ENCODE data around the gene AFF3. TPM values are rescaled to one million over a fixed set of nuclear protein-coding genes. Genes with fewer than 3 reads are reported as not detected.
"Not testable (repeated sequence)": the region's sequence is repeated elsewhere in the genome, so short reads cannot be mapped to it uniquely, and the experiment has no call there.

Gene AFF3
- total RNA-seq, 4 donors from 2014 or later, result 2.1 to 7.3 (median 3.5) TPM

DNA sequence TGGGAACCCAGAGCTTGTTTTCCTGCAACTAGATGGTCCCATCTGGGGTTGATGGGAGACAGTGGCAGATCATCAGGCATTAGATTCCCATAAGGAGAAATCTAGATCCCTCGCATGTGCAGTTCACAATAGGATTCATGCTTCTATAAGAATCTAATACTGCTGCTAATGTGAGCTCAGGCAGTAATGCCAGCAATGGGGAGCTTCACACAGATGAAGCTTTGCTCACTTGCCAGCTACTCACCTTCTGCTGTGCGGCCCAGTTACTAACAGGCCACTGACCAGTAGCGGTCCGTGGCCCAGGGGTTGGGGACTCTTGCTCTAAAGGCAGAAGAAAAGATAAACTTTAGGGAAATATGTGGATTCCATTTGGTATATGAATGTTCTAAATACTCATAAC, 192.9 kb downstream of the AFF3 start:
- DNase-seq (ENCODE audit: low spot score in 2 of 2), result no peak
- TF ChIP-seq CTCF (IDR thresholded peaks at IDR 0.05) (no peak), POLR2A (IDR thresholded peaks at IDR 0.05) (no peak)
- intact Hi-C loops (cut with DNase I; ENCODE audit: low total_unique reads), result no loop called here
- WGBS, 2 donors, result 94 to 98% methylated on average over 4 of the region's 4 CpGs
- no peak overlapping the region for H3K4me3 ChIP-seq (ENCODE audit: low read depth, poor library complexity, severe bottlenecking)

- no peak overlapping the region for H3K4me3 ChIP-seq (ENCODE audit: low read depth, poor library complexity, severe bottlenecking)
- TF ChIP-seq CTCF (IDR thresholded peaks at IDR 0.05) (no peak), POLR2A (IDR thresholded peaks at IDR 0.05) (no peak)
- WGBS, 2 donors, result 89 to 93% methylated on average over 5 of the region's 5 CpGs
- DNase-seq (ENCODE audit: low spot score in 2 of 2), result no peak
- intact Hi-C loops (cut with DNase I; ENCODE audit: low total_unique reads), result no loop called here
Measured at GRCh38 chr2:99948010-99948409, 194.4 kb downstream of the AFF3 start.

DNA sequence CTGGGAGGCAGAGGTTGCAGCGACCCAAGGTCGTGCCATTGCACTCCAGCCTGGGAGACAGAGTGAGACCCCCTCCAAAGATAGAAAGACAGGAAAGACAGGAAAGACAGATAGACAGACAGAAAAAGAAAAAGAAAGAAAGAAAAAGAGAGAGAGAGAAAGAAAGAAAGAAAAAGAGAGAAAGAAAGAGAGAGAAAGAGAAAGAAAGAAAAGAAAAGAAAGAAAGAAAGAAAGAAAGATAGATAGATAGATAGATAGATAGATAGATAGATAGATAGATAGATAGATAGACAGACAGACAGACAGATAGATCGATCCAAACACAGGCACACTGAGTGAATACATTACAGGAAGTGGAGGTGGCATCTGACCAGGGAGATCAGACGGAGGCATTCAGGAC, 195.0 kb downstream of the AFF3 start:
- 89 to 92% methylated on average over 4 of the region's 4 CpGs for WGBS, 2 donors
- DNase-seq (ENCODE audit: low spot score in 2 of 2); intact Hi-C loops (cut with DNase I; ENCODE audit: low total_unique reads); H3K4me3 ChIP-seq (ENCODE audit: low read depth, poor library complexity, severe bottlenecking): not testable (repeated sequence)

DNA sequence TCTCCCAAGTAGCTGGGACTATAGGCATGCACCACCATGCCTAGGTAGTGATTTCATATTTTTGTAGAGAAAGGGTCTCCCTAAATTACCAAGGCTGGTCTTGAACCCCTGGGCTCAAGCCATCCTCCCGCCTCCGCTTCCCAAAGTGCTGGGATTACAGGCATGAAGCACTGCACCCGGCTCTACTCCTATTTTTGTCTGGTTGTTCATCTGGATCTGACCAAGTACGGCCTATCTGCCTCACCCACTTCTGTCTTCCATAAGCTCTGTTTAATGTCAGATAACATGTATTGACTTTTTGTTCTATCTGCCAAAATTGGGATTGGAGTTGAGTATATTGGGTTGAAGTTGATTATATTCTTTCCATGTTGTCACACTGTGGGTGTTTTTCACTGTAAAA, 198.4 kb downstream of the AFF3 start:
- TF ChIP-seq POLR2A (IDR thresholded peaks at IDR 0.05) (no peak), CTCF (IDR thresholded peaks at IDR 0.05) (no peak)
- H3K4me3 ChIP-seq (ENCODE audit: low read depth, poor library complexity, severe bottlenecking), result no peak overlapping the region
- 95% methylated on average over 4 of the region's 4 CpGs for WGBS, 2 donors
- no peak for DNase-seq (ENCODE audit: low spot score in 2 of 2)
- intact Hi-C loops (cut with DNase I; ENCODE audit: low total_unique reads), result no loop called here

GRCh38 chr2:99942561-99943347, 199.6 kb downstream of the AFF3 start:
- no peak for DNase-seq (ENCODE audit: low spot score in 2 of 2)
- no peak overlapping the region for H3K4me3 ChIP-seq (ENCODE audit: low read depth, poor library complexity, severe bottlenecking)
- intact Hi-C loops (cut with DNase I; ENCODE audit: low total_unique reads), result no loop called here
- TF ChIP-seq POLR2A (IDR thresholded peaks at IDR 0.05) (no peak), CTCF (IDR thresholded peaks at IDR 0.05) (no peak)
- 91 to 92% methylated on average over 6 of the region's 6 CpGs for WGBS, 2 donors

- 69 to 72% methylated on average over 7 of the region's 7 CpGs for WGBS, 2 donors
Measured at GRCh38 chr2:99940963-99941362, 201.4 kb downstream of the AFF3 start.

More at GRCh38 chr2:99940963-99941362, 201.4 kb downstream of the AFF3 start:
- intact Hi-C loops (cut with DNase I; ENCODE audit: low total_unique reads), result no loop called here
- no peak overlapping the region for H3K4me3 ChIP-seq (ENCODE audit: low read depth, poor library complexity, severe bottlenecking)
- TF ChIP-seq CTCF (IDR thresholded peaks at IDR 0.05), result no peak
- no peak for TF ChIP-seq POLR2A (IDR thresholded peaks at IDR 0.05)
- DNase-seq (ENCODE audit: low spot score in 2 of 2), result no peak

Data from lower leg skin (tissue), 4 donors.